Suprapubic skin (tissue), 4 donors: Measurements from ENCODE around the gene OR6B1.

Source experiments
- EP300 ChIP-seq: sonication (generic); formaldehyde crosslinking; IDR thresholded peaks from one replicate; pipeline ENCODE4 v1.6.1; 2017; ENCODE audit warnings: antibody characterized with exemption
- POLR2A ChIP-seq, 2 donors: fragments of 450-650 bp; IDR thresholded peaks; one replicate each; pipeline ENCODE4 v1.6.1; 2017; ENCODE audit warnings: antibody characterized with exemption in 2 of 2, mild to moderate bottlenecking in 2 of 2, moderate library complexity in 2 of 2
- POLR2AphosphoS5 ChIP-seq, 3 donors: sonication (generic); formaldehyde crosslinking; IDR thresholded peaks; one replicate each; pipeline ENCODE4 v1.6.1; 2017; ENCODE audit warnings: antibody characterized with exemption in 3 of 3
- TF ChIP-seq, protein P1 (sequence below), 2 donors: fragments of 200-600 bp in 1 of 2; fragments of 450-650 bp in 1 of 2; sonication (generic) in 1 of 2; IDR thresholded peaks; one replicate each; pipeline ENCODE4 v1.5.1; 2016 to 2019; ENCODE audit warnings: antibody characterized with exemption in 2 of 2, mild to moderate bottlenecking in 1 of 2, moderate library complexity in 1 of 2

DNA sequence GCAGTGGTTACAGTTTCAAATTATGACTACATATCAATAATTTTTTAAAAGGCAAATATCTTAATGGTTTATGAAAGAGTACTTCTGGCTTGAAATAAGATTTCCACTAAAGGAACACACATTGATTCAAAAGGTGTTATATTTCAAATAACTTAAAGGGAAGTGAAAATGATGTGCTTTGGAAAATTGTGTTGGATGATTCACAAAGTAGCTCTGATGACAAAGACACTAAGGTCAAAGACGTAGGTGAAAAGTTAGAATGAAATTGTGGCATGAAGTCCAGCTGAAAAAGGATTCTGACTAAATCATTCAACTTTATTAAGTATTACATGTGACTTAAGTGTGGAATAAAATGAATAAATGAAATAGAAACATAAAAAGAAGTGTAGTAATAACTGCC, 27.9 kb downstream of the OR6B1 start:
- TF ChIP-seq, protein P1, sequence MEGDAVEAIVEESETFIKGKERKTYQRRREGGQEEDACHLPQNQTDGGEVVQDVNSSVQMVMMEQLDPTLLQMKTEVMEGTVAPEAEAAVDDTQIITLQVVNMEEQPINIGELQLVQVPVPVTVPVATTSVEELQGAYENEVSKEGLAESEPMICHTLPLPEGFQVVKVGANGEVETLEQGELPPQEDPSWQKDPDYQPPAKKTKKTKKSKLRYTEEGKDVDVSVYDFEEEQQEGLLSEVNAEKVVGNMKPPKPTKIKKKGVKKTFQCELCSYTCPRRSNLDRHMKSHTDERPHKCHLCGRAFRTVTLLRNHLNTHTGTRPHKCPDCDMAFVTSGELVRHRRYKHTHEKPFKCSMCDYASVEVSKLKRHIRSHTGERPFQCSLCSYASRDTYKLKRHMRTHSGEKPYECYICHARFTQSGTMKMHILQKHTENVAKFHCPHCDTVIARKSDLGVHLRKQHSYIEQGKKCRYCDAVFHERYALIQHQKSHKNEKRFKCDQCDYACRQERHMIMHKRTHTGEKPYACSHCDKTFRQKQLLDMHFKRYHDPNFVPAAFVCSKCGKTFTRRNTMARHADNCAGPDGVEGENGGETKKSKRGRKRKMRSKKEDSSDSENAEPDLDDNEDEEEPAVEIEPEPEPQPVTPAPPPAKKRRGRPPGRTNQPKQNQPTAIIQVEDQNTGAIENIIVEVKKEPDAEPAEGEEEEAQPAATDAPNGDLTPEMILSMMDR (IDR thresholded peaks at IDR 0.05), result no peak
- TF ChIP-seq EP300 (no peak), POLR2A (IDR thresholded peaks at IDR 0.05) (no peak), POLR2AphosphoS5 (IDR thresholded peaks at IDR 0.05) (no peak)
